HG03520 (cell line): ENCODE results near the gene PTK6.

ENCODE experiments used
- ATAC-seq: cut with Tn5 transposase; IDR thresholded peaks from one replicate; pipeline ENCODE4 v1.9.1; 2021; ENCODE audit warnings: mild to moderate bottlenecking, moderate library complexity; ENCODE audit not compliant: unreplicated experiment

Gene PTK6

DNA sequence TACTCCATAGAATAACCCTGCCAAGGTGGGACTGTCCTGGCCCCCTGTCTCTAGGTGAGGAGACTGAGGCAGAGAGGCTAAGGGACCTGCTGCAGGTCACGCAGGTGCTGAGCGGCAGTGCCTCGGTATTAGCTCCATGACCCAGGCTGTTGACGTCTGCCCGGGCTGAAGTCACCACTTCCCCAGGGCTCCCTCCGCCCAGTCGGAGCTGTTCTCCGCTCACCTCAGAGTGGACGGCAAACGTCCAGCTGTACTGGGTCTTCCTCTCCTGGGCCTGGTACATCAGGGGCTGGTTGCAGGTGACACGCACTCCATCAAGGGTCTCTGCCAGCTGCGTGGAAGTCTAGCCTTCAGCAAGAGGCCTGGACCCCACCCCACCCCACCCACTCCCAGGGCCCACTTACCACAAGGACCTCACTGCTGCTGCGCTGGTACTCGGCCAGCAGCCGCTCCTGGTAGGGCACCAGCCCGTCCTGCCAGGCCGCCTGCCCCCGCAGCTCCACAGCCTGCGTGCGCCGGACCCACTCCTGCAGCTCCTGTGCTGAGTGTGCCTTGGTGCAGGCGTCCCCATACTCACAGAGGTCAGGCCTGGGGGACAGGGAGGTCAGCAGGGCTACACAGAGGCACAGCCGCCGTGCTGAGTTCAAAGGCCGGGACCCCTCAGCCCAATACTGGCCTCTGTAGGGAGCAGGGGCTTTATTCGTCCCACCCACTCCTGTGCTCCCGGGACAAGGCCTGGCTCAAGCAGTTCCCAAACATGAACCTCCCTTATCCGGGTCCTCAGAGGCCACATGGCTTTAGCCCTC is 33.3 kb upstream of the PTK6 start:
- ATAC-seq, result no peak

- no peak for ATAC-seq
Measured at GRCh38 chr20:63568986-63569949, 32.1 kb upstream of the PTK6 start.

DNA sequence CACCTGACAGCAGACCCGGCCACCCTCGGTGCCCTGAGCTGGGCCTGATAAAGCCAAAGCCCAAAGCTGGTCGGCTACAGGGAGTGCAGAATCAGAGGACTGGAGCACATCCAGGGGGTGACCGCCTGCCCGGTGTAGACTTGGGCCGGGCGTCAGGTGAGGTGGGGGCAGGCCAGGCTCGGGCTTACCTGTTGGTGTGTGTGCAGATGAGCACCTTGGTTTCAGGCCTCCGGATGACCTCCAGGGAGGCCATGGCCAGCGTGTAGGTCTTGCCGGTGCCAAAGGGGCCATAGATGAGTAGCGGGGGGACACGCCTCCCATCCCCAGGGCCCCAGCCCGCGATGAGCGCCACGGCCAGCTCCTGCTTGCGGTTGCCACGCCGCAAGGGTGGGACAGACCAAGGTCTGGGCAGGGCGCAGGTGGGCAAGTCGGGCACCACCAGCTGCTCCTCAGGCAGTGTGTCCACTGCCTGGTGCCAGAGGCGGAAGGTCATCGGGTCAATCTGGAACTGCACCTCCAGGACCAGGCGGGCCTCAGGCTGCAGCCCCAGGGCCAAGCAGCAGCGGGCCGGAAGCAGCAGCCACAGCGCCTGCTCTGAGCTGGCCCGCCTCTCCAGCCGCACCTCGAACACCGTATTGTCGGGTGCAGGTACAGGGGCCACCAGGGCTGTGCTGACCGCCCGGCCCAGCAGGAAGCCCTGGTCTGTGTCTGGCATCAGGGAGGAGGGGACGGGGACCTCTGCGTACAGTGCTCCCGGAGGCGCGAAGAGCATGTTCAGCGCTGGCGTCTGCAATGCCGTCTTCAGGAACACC is 31.2 kb upstream of the PTK6 start:
- ATAC-seq, result no peak

DNA sequence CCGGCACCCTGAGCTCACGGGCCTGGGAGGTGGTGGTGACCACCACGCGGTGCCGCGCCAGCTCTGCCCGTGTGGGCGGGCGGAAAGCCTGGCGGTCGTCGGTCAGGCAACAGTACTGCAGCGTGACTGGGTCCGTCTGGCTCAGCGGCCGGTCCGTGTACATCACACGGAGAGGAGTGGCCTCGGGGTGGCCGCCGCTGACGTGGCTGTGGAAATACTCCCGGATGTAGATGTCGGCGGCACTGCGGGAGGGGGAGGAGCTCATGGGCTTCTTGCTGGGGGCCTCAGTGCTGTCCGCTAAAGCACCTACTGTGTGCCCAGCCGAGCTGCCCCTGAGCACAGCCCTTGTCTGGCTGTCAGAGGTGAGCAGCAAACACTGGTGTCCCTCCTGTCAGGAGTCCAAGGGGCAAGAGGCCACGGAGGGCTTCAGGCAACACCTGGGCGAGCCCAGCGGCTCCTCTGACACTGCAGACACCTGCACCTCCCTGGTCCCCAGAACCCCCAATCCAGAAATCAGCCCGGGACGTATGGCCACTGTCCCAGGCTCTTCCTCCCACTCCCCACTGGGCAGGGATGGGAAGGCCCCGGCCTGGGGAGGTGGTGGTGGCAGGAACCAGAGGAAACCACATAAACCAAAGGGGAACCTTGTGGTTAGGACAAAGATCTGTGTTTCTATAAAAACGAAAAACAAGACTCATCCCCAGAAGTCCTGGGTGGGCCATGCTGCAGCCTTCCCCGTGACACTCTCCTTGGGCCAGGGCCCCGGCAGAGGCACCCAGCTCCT is 30.4 kb upstream of the PTK6 start:
- no peak for ATAC-seq

DNA sequence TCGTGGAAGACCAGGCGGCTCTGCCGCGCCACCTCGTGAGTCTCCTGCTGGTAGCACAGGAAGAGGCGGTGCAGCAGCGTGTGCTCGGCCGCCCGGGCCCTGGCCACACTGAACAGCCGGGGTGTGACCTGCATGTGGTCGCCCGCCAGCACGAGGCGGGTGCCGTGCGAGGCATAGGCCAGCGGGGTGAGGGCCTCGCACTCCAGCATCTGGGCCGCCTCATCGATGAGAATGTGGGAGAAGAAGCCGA is 29.9 kb upstream of the PTK6 start:
- ATAC-seq, result no peak

DNA sequence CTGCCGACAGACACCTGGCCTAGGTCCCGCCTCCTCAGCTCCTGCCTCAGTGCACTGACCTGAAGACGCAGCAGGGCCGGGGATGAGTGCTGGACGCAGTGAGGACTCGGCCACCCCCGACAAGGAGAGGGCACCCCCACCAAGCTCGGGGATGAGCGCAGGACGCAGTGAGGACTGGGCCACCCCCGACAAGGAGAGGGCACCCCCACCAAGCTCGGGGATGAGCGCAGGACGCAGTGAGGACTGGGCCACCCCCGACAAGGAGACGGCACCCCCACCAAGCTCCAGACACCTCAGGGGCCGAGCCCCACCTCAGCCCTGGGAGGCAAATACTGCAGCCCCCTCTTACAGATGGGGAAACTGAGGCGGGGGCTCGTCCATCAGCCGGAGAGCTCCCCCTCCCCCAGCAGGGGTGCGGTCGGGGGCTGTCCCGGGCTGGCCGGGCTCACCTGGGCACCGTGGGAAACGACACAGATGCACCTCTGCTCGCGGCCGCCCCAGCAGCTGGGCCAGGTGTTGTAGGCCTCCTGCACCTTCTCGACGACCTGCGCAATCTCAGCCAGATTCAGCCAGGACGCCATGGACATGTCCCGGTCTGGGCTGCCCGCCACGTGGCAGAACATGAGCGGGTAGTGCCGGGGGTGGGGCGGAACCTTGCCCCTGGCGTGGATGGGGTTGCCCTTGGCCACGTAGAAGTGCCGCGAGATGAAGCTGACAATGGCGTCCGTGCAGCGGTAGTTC is 29.4 kb upstream of the PTK6 start:
- ATAC-seq, result no peak

DNA sequence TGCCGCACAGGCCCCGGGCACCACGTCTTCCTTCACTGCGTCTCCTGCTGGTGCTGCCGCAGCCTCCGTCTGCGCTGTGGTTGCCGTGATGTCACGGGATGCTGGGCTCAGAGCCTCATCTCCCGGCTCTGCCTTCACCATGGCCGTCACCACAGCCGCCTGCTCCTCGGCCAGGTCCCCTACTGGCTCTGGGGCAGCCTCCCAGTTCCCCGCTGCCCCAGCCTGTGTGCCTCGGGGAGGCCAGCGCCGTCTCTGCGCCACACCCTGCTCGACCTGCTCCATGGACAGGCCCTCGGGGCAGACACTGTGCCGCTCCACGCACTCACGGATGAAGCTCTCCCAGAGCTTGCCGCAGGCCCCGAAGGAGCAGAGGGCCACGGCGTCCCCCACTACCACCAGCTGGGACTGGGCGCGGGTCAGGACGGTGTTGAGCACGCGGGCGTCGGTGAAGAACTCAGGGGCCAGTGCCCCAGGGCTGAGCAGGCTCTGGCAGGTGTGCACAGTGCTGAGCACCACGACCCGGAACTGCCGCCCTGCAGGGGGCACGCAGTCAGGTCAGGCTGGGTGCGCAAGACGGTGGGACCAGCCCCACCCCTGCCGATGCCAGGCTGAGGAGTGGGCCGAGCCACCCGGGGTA is 28.6 kb upstream of the PTK6 start:
- ATAC-seq, result no peak

DNA sequence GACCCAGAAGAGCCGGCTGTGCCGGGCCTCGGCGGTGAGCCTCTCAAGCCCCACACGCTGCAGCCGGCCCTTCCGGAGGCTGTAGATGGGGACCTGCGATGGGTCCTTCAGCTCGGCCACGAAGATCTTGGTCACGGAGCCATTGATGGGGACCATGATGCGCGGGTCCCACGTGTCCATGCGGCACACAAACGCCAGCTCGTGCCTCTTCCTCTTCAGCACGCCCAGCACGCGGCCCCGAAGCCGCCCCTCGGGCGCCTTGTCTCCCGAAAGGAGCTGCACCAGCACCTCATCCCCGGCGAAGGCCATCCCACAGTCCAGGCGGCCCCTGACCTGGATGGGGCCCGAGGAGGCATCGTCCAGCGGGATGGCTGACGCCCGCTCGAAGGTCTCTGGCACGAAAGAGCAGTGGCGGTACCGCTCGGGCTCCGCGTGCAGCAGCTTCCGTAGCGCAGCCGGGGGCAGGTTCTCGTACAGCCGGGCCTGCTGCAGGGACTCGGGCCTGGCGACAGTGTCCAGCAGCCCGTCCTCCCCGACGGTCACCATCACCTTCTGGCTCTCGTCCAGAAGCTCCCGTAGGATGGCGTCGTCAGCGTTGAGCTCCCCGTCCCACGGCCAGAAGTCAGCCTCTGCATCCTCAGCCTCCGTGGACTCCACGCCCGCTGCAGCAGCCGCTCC is 28.0 kb upstream of the PTK6 start:
- no peak for ATAC-seq

DNA sequence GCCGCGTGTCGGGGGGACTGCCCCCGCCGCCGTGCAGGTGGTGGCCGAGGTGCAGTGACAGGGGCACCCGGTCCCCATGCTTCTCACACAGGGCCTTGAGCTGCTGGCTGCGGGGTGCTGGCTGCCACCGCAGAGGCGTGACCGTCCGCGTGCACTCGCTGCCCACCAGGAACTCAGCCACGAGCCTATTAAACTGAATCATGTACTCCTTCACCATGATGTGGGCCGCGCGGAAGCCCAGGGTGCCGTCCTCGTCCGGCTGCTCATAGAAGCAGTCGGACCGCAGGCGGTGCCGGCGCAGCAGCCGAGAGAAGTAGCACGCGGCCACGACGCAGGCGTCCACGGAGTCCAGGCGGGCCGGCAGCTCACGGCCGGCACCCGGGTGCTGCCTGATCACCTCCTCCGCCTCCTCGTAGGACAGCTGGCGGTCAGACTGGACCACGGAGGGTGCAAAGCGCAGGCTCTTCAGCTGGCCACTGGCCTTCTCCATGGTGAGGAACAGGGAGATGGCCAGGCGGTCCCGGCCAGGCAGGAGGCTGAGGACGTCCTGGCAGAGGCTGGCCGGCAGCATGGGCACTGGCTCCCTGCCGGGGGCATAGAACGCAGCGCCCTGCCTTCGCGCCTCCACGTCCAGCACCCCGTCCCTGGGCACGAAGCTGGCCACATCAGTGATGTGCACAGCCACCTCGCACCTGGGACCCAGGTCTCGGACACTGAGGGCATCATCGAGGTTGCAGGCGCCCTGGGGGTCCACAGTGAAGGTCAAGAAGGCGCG is 27.0 kb upstream of the PTK6 start:
- no peak for ATAC-seq

DNA sequence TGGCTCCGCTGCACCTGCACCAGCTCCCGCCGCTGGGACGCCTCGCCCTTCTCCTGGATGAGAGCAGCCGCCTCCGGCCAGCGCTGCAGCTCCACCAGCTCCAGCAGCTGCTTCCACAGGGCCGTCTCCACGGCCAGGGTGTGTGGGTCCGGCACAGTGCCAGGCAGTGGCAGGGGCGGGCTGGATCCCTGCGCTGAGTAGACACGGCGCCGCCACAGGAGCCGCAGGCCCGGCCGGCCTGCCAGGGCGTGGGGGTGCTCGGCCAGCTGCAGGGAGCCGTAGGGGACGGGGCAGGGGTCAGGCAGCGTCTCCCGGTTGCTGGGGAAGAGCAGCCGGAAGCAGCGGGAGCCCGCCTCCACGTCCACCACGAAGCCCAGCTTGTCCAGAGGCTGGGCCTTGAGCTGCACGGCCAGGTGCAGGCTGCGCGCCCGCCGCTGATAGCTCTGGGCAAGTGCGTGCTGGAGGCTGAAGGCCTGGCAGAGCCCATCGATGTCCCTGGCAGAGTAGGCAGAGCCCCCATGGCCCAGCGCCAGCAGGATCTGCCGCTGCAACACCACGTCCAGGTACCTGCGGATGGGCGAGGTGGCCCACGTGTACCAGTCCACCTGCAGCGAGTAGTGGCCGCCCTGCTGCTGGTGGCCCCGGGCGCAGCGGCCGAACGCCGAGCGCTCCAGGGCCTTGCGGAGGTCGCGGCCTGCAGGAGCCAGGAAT is 26.2 kb upstream of the PTK6 start:
- no peak for ATAC-seq

- no peak for ATAC-seq
Measured at GRCh38 chr20:63562461-63563224, 25.5 kb upstream of the PTK6 start.

GRCh38 chr20:63561624-63562396 is 24.6 kb upstream of the PTK6 start:
- ATAC-seq, result no peak

GRCh38 chr20:63560856-63561609 is 23.9 kb upstream of the PTK6 start:
- ATAC-seq, result no peak

GRCh38 chr20:63560333-63560805 is 23.2 kb upstream of the PTK6 start:
- ATAC-seq, result no peak
